CD4-positive, alpha-beta T cell treated with Interferon gamma for 1 hour (primary cell): Measurements from ENCODE around the gene BLTP3B.

Experiments used
- DNase-seq: peaks from one replicate; pipeline ENCODE4 v3.0.0-alpha.2; 2020

The BLTP3B gene

GRCh38 chr12:100163416-100164152 is 20.9 kb upstream of the BLTP3B start:
- peak; percentile 66 for DNase-seq

- DNase-seq = no peak
These were observed 16.9 kb upstream of the BLTP3B start for GRCh38 chr12:100159391-100160104.

DNA sequence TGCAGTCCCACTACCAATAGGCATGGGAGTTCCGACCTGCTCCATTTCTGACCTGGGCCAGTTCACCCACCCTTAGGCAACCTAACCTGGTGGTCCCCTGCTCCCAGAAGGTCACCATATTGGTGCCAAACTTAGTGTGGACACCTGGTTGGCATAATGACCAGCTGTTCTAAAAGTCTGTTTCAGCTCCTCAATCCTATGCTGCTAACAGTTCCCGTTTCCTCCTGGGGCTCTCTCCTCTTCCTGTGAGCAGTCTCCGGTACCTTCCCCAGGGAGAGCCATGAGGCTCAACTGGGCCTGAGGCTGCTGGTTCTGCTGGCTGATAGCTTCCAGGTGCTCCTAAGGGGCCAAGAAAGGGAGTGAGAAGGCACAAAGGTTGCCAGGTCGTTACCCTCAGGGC is 15.9 kb upstream of the BLTP3B start:
- DNase-seq = no peak

DNA sequence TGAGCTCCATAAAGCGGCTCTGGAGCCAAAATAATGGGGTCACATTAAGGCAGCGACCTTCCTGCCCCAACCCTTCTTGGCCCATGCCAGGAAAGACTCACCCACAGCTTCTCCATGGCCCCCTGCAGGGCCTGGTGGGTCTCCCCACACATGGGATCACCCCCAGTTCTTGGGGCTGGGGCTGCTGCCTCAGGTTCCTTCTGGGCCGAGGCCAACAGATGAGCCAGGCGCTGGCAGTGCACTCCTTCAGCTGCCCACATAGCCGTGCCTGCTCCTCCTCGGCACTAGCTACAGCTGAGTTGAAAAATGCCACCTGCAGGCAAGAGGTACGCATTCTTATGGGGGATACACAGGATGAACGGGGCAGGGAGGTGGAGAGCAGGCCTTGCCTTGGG is 14.8 kb upstream of the BLTP3B start:
- no peak for DNase-seq

DNA sequence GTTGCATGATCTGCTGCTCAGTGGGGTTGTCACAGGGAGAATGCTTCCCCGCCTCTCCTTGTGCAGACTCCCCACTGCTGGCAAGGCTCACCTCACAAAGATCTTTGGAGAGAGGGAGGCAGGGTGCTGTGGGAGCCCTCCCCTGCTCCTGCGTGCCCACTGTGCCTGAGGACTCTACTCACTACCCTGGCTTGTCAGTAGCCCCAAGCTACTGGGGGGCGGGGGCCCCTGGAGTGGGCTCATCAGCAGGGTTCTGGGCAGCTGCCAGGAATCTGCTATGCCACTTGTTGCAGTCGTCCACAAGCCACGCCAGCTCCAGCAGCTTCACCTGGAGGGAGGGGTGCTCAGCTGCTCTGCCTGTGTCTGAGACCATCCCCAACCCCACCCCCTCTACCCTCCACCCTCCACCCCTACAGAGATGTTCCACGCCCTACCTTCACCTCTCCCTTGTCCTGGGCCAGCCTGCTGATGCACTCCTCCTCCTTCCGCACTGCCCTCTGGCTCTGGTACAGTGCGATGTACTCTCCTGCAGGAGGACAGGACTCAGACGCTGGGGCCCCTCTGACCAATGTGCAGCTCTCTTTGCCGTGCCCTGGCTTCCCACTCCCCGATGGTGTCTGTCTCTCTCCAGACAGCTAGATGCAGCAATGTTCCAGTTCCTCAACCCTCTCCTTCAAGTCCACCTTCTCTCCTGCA is 14.2 kb upstream of the BLTP3B start:
- no peak for DNase-seq

- DNase-seq = peak; percentile 63
These were observed 12.0 kb upstream of the BLTP3B start for GRCh38 chr12:100154474-100155247.

DNA sequence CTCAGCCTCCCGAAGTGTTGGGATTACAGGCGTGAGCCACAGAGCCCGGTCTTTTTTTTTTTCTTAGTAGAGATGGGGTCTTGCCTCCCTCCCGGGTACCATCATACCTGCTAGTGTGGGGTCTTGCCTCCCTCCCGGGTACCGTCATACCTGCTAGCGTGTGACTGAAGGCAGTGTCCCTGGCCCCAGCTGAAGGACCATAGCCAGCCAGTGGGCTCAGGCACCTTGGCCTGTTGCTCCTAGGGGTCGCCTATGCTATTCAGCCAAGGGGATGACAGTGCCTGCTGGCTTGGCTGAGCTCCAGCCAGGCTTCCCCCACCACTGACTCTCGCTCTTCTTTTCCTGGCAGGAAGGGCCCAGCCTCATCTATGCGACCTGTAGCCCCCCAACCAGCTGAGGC is 10.5 kb upstream of the BLTP3B start:
- no peak for DNase-seq

GRCh38 chr12:100151769-100152168 is 9.1 kb upstream of the BLTP3B start:
- no peak for DNase-seq

GRCh38 chr12:100146252-100146651 is 3.6 kb upstream of the BLTP3B start:
- no peak for DNase-seq

DNA sequence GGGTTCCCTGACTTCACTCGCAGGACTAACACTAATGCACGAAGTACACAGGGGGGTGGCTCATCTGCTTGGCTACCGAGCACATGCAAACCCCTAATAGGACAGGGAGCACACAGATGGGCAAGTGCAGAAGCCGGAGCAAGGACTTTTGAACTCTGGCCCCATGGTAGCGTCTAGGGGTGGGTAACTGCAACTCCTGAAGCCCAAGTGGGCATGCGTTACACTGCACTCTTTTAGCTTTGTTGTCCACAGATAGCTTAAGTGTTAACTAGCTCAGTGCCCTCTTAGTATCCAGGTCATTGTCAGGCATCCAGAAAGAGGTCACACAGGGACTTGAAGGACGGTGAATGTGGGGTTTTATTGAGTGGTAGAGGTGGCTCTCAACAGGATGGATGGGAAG is 3.0 kb upstream of the BLTP3B start:
- DNase-seq = no peak

- DNase-seq = no peak
These were observed 450 bp downstream of the BLTP3B start for GRCh38 chr12:100141998-100142850.

GRCh38 chr12:100141666-100141997 is 1.0 kb downstream of the BLTP3B start:
- DNase-seq = no peak

GRCh38 chr12:100138803-100139098 is 3.9 kb downstream of the BLTP3B start:
- DNase-seq = no peak

GRCh38 chr12:100138048-100138802 is 4.4 kb downstream of the BLTP3B start:
- no peak for DNase-seq

DNA sequence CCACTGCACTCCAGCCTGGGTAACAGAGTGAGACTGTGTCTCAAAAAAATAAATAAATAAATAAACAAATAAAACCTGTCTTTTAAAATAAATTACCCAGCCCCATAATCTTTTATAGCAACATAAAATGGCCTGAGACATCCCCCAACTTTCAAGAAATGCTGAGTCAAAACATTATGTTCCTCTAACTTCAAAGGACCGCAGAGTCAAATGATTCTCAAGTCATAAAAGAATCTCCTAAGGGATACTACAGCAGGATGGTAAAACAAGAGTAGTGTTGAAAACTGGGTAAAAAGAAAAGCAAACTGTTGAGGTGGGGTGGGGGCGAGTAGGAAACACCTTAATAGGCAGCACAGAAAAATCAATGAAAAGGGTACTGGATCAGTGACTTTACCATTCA is 9.5 kb downstream of the BLTP3B start:
- DNase-seq = no peak

GRCh38 chr12:100128512-100128908 is 14.2 kb downstream of the BLTP3B start:
- no peak for DNase-seq

DNA sequence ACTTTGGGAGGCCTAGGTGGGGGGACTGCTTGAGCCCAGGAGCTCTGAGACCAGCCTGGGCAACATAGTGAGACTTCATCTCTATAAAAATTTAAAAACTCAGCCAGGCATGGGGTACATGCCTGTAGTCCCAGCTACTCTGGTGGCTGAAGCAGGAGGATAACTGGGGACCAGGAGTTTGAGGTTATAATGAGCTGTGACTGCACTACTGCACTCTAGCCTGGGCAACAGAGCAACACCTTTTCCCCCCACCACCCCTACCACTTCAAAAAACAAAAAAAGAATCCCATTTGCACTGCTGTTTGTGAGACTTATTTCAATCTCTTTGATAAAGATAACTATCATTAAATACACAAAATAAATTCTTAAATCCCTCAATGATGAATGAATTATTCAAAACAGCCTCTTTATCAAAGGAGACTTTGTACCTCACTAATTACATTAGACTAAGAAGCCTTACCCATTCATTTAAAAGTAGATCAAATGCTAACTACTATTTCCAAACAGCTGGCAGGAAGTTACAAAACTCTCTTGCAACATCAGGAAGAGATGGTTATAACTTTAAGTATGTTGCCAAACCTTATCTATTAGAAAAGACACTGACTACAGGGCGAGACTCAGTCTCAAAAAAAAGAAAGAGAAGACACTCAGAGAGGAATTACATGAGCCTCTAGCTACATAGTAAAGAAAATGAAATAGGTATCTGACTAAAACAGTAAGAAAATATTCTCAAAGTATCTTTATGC is 14.7 kb downstream of the BLTP3B start:
- no peak for DNase-seq

- no peak for DNase-seq
These were observed 19.2 kb downstream of the BLTP3B start for GRCh38 chr12:100123316-100124095.

GRCh38 chr12:100120355-100120754 is 22.3 kb downstream of the BLTP3B start:
- DNase-seq = no peak

GRCh38 chr12:100115291-100115690 is 27.4 kb downstream of the BLTP3B start:
- no peak for DNase-seq
